ENCODE results near the gene SH2D5.
"Not testable (repeated sequence)": the region's sequence is repeated elsewhere in the genome, so short reads cannot be mapped to it uniquely, and the experiment has no call there.

The SH2D5 gene

GRCh38 chr1:20695515-20695914 is 37.0 kb downstream of the SH2D5 start:
- no peak for DNase-seq (ENCODE audit: low read depth in 2 of 2)

GRCh38 chr1:20693623-20694022 is 38.9 kb downstream of the SH2D5 start:
- no peak for DNase-seq (ENCODE audit: low read depth in 2 of 2)

- DNase-seq (ENCODE audit: low read depth in 2 of 2) = no peak
Measured at GRCh38 chr1:20691872-20692271, 40.6 kb downstream of the SH2D5 start.

- DNase-seq (ENCODE audit: low read depth in 2 of 2) = no peak
Measured at GRCh38 chr1:20689645-20690056, 42.9 kb downstream of the SH2D5 start.

- DNase-seq (ENCODE audit: low read depth in 2 of 2) = no peak
Measured at GRCh38 chr1:20686883-20687725, 45.4 kb downstream of the SH2D5 start.

- no peak for DNase-seq (ENCODE audit: low read depth in 2 of 2)
Measured at GRCh38 chr1:20685741-20686140, 46.8 kb downstream of the SH2D5 start.

- DNase-seq (ENCODE audit: low read depth in 2 of 2) = no peak
Measured at GRCh38 chr1:20685099-20685662, 47.3 kb downstream of the SH2D5 start.

GRCh38 chr1:20684651-20685050 is 47.9 kb downstream of the SH2D5 start:
- DNase-seq (ENCODE audit: low read depth in 2 of 2) = no peak

- no peak for DNase-seq (ENCODE audit: low read depth in 2 of 2)
Measured at GRCh38 chr1:20684050-20684620, 48.4 kb downstream of the SH2D5 start.

GRCh38 chr1:20683614-20684013 is 48.9 kb downstream of the SH2D5 start:
- no peak for DNase-seq (ENCODE audit: low read depth in 2 of 2)

GRCh38 chr1:20682571-20683236 is 49.8 kb downstream of the SH2D5 start:
- DNase-seq (ENCODE audit: low read depth in 2 of 2) = no peak

- no peak for DNase-seq (ENCODE audit: low read depth in 2 of 2)
Measured at GRCh38 chr1:20681999-20682398, 50.5 kb downstream of the SH2D5 start.

GRCh38 chr1:20680269-20680668 is 52.2 kb downstream of the SH2D5 start:
- DNase-seq (ENCODE audit: low read depth in 2 of 2) = no peak

- DNase-seq (ENCODE audit: low read depth in 2 of 2) = no peak
Measured at GRCh38 chr1:20678599-20678998, 53.9 kb downstream of the SH2D5 start.

- DNase-seq (ENCODE audit: low read depth in 2 of 2) = not testable (repeated sequence)
Measured at GRCh38 chr1:20673626-20674025, 58.9 kb downstream of the SH2D5 start.

GRCh38 chr1:20672265-20672632 is 60.3 kb downstream of the SH2D5 start:
- no peak for DNase-seq (ENCODE audit: low read depth in 2 of 2)

- DNase-seq (ENCODE audit: low read depth in 2 of 2) = no peak
Measured at GRCh38 chr1:20670936-20671335, 61.6 kb downstream of the SH2D5 start.

Measured in activated CD8-positive, alpha-beta memory T cell treated with anti-CD3 and anti-CD28 coated beads for 4 hours (primary cell).